PC-3 (cell line): ENCODE measurements around the gene MYL9. TPM values are rescaled to one million over a fixed set of nuclear protein-coding genes. Genes with fewer than 3 reads are reported as not detected.

Source experiments
- ATAC-seq: fragments of 200-7000 bp; cut with Tn5 transposase; 2 replicates; pipeline ENCODE4 v1.9.1; 2020; ENCODE audit warnings: mild to moderate bottlenecking, moderate library complexity
- BruUV-seq: library from RNA; stranded (reverse); fragments of 400-500 nt; replicated peaks from 2 replicates; lab custom pipeline; 2021; lab: Mats Ljungman, UMichigan
- CTCF ChIA-PET: fragments of 300-600 bp; sonication (Branson Sonifier 250); formaldehyde crosslinking; loops from one replicate; lab custom pipeline; 2022; ENCODE audit warnings: antibody characterized with exemption; lab: Charles Lee
- POLR2A ChIA-PET: fragments of 300-600 bp; sonication (Branson Sonifier 250); formaldehyde crosslinking; loops from one replicate; lab custom pipeline; 2022; ENCODE audit warnings: antibody characterized with exemption; ENCODE audit not compliant: unreplicated experiment; lab: Charles Lee
- DNase-seq: peaks from one replicate; pipeline ENCODE4 v3.0.0-alpha.2; 2015
- H2AFZ ChIP-seq: fragments of 300-600 bp; sonication (generic); 2 replicates; pipeline ENCODE4 v1.6.0; 2016; ENCODE audit warnings: antibody characterized with exemption, low read length
- H3F3A ChIP-seq: fragments of 300-600 bp; sonication (generic); one replicate; pipeline ENCODE4 v1.6.0; 2017; ENCODE audit warnings: antibody characterized with exemption, low read length, control low read depth, mild to moderate bottlenecking; ENCODE audit not compliant: unreplicated experiment
- H3K27ac ChIP-seq: fragments of 300-600 bp; sonication (generic); 2 replicates; pipeline ENCODE4 v1.5.1; 2016; ENCODE audit warnings: mild to moderate bottlenecking, low read length
- H3K27me3 ChIP-seq: fragments of 300-600 bp; sonication (generic); 2 replicates; pipeline ENCODE4 v1.6.1; 2016; ENCODE audit warnings: low read length, mixed read lengths
- H3K36me3 ChIP-seq: fragments of 300-600 bp; sonication (generic); 2 replicates; pipeline ENCODE4 v1.6.1; 2016; ENCODE audit warnings: low read depth, mixed run types, low read length, mixed read lengths
- H3K4me1 ChIP-seq: fragments of 300-600 bp; sonication (generic); 2 replicates; pipeline ENCODE4 v1.5.1; 2016; ENCODE audit warnings: low read length; ENCODE audit not compliant: insufficient read depth
- H3K4me2 ChIP-seq: fragments of 300-600 bp; sonication (generic); 2 replicates; pipeline ENCODE4 v1.6.0; 2016; ENCODE audit warnings: low read length
- H3K4me3 ChIP-seq: fragments of 300-600 bp; sonication (generic); 2 replicates; pipeline ENCODE4 v1.5.1; 2016; ENCODE audit warnings: mild to moderate bottlenecking, low read length, mixed read lengths
- H3K79me2 ChIP-seq: fragments of 300-600 bp; sonication (generic); 2 replicates; pipeline ENCODE4 v1.6.1; 2017; ENCODE audit warnings: low read length, mixed read lengths
- H3K9ac ChIP-seq: fragments of 300-600 bp; sonication (generic); 2 replicates; pipeline ENCODE4 v1.6.0; 2016; ENCODE audit warnings: mild to moderate bottlenecking, low read length
- H3K9me2 ChIP-seq: fragments of 300-600 bp; sonication (generic); replicated peaks from 2 replicates; pipeline ENCODE4 v1.6.1; 2016; ENCODE audit warnings: mixed run types, low read length, mixed read lengths
- H3K9me3 ChIP-seq: fragments of 300-600 bp; sonication (generic); 2 replicates; pipeline ENCODE4 v1.6.1; 2016; ENCODE audit warnings: low read length, mixed read lengths
- H4K20me1 ChIP-seq: fragments of 300-600 bp; sonication (generic); 2 replicates; pipeline ENCODE4 v1.6.1; 2016; ENCODE audit warnings: low read length, mixed read lengths
- CTCF ChIP-seq: fragments of 300-600 bp; sonication (generic); conservative IDR thresholded peaks from 2 replicates; pipeline ENCODE4 v1.5.1; 2017; ENCODE audit warnings: antibody characterized with exemption, low read depth, mild to moderate bottlenecking, low read length
- EZH2 ChIP-seq: fragments of 300-600 bp; sonication (generic); IDR thresholded peaks from one replicate; pipeline ENCODE4 v1.6.1; 2017; ENCODE audit warnings: antibody characterized with exemption, mild to moderate bottlenecking, low read length; ENCODE audit not compliant: unreplicated experiment
- EZH2phosphoT487 ChIP-seq: fragments of 300-600 bp; sonication (generic); IDR thresholded peaks from 2 replicates; pipeline ENCODE4 v1.6.1; 2018; ENCODE audit warnings: mild to moderate bottlenecking, antibody characterized with exemption, low read length, borderline replicate concordance
- intact Hi-C: fragments of 100-400 bp; cut with micrococcal nuclease; formaldehyde crosslinking; loops from 2 replicates; pipeline ENCODE4 v1.9.0; 2023
- total RNA-seq: library from RNA; depleted of rRNA; stranded (reverse); fragments of >200 nt; gene quantifications from 2 replicates; pipeline ENCODE4 v1.2.3, GENCODE V29; 2014

The MYL9 gene
- total RNA-seq, 1 experiment from 2014 or later, result 12.0 TPM

- H4K20me1 ChIP-seq, result no peaks in the 10 kb centered on the region
- POLR2A ChIA-PET, result no interaction called here
- H2AFZ ChIP-seq, result no peak overlapping the region
- H3K9ac ChIP-seq, result no peak overlapping the region
- CTCF ChIA-PET, result no interaction called here
- no peak overlapping the region for H3K27ac ChIP-seq
- intact Hi-C loops, result no loop called here
- H3K4me2 ChIP-seq, result no peak overlapping the region
- H3K9me2 ChIP-seq, result no peaks in the 10 kb centered on the region
- no TSS peak for BruUV-seq
- ATAC-seq (no peak), DNase-seq (no peak)
- H3K4me1 ChIP-seq, result peaks cover 17% of the 10 kb centered on the region
- H3K27me3 ChIP-seq, result no peaks in the 10 kb centered on the region
- H3F3A ChIP-seq, result no peaks in the 10 kb centered on the region
- no peak overlapping the region for H3K4me3 ChIP-seq
- TF ChIP-seq EZH2phosphoT487 (no peak), CTCF (no peak), EZH2 (no peak)
- H3K9me3 ChIP-seq, result no peaks in the 10 kb centered on the region
- peaks cover 12% of the 10 kb centered on the region; the same call in 1 of the 2 replicates for H3K36me3 ChIP-seq
- H3K79me2 ChIP-seq, result peaks cover 32% of the 10 kb centered on the region
These were observed 37.2 kb downstream of the MYL9 start for GRCh38 chr20:36578356-36579041.

GRCh38 chr20:36579996-36580545, 38.8 kb downstream of the MYL9 start:
- intact Hi-C loops, result no loop called here
- CTCF ChIA-PET, result no interaction called here

GRCh38 chr20:36582322-36582721, 41.0 kb downstream of the MYL9 start:
- Histone ChIP-seq H3K27ac (no peak overlapping the region), H3K27me3 (no peaks in the 10 kb centered on the region), H3K4me1 (peaks cover 15% of the 10 kb centered on the region), H3K36me3 (peaks cover 12% of the 10 kb centered on the region; the same call in 1 of the 2 replicates), H2AFZ (no peak overlapping the region), H4K20me1 (no peaks in the 10 kb centered on the region), H3K9ac (no peak overlapping the region), H3F3A (no peaks in the 10 kb centered on the region), H3K9me2 (no peaks in the 10 kb centered on the region), H3K4me2 (no peak overlapping the region), H3K4me3 (no peak overlapping the region), H3K79me2 (peaks cover 6% of the 10 kb centered on the region), H3K9me3 (no peaks in the 10 kb centered on the region)
- TF ChIP-seq CTCF (no peak), EZH2phosphoT487 (no peak), EZH2 (no peak)
- no peak for ATAC-seq
- no peak for DNase-seq
- POLR2A ChIA-PET, result interaction anchor here (0.6 kb wide), 1 partner anchor 26 kb away, joined by 4 read pairs; no protein-coding TSS in a partner anchor
- CTCF ChIA-PET, result no interaction called here
- BruUV-seq, result no TSS peak
- intact Hi-C loops, result no loop called here

More at GRCh38 chr20:36579996-36580545, 38.8 kb downstream of the MYL9 start:
- Histone ChIP-seq H3K79me2 (peaks cover 25% of the 10 kb centered on the region), H3K27me3 (no peaks in the 10 kb centered on the region), H3K9ac (no peak overlapping the region), H4K20me1 (no peaks in the 10 kb centered on the region), H3K9me3 (no peaks in the 10 kb centered on the region), H2AFZ (no peak overlapping the region), H3K9me2 (no peaks in the 10 kb centered on the region), H3K36me3 (peaks cover 12% of the 10 kb centered on the region; the same call in 1 of the 2 replicates), H3K27ac (no peak overlapping the region), H3K4me3 (no peak overlapping the region), H3K4me1 (peaks cover 19% of the 10 kb centered on the region), H3F3A (no peaks in the 10 kb centered on the region), H3K4me2 (no peak overlapping the region)
- no TSS peak for BruUV-seq
- POLR2A ChIA-PET, result no interaction called here
- TF ChIP-seq EZH2, result no peak
- DNase-seq, result no peak
- ATAC-seq, result no peak
